Mesenchymal stem cell (in vitro differentiated cells and primary cell): ENCODE data around the gene RNF227.

Experiments
- DNase-seq: peaks from one replicate; pipeline ENCODE4 v3.0.0-alpha.2; 2013
- H2AFZ ChIP-seq: one replicate; pipeline ENCODE4 v1.6.1; 2013; ENCODE audit warnings: low read depth, mild to moderate bottlenecking, control low read depth, inconsistent platforms, low read length, moderate library complexity
- H2AK5ac ChIP-seq: 2 replicates; pipeline ENCODE4 v1.6.1; 2013; ENCODE audit warnings: low read length, moderate library complexity, mild to moderate bottlenecking, inconsistent platforms; ENCODE audit not compliant: severe bottlenecking
- H2BK120ac ChIP-seq: one replicate; pipeline ENCODE4 v1.6.1; 2013; ENCODE audit warnings: low read depth, mild to moderate bottlenecking, inconsistent platforms, low read length, moderate library complexity
- H2BK12ac ChIP-seq, 2 experiments: one replicate each; pipeline ENCODE4 v1.6.1; 2013; ENCODE audit warnings: inconsistent platforms in 2 of 2, low read length in 2 of 2, mild to moderate bottlenecking in 2 of 2, moderate library complexity in 2 of 2, control low read depth in 1 of 2
- H2BK15ac ChIP-seq: one replicate; pipeline ENCODE4 v1.6.1; 2013; ENCODE audit warnings: mild to moderate bottlenecking, low read depth, inconsistent platforms; ENCODE audit not compliant: poor library complexity, severe bottlenecking
- H2BK5ac ChIP-seq: 2 replicates; pipeline ENCODE4 v1.6.1; 2013; ENCODE audit warnings: low read depth, mild to moderate bottlenecking, low read length, control low read depth, inconsistent platforms; ENCODE audit not compliant: poor library complexity, severe bottlenecking
- H3K14ac ChIP-seq, 2 experiments: one replicate each; pipeline ENCODE4 v1.6.1; 2013; ENCODE audit warnings: inconsistent platforms in 2 of 2, low read length in 2 of 2, control low read depth in 1 of 2, mild to moderate bottlenecking in 1 of 2, moderate library complexity in 1 of 2
- H3K18ac ChIP-seq, 2 experiments: one replicate each; pipeline ENCODE4 v1.6.1; 2013; ENCODE audit warnings: inconsistent platforms in 2 of 2, low read length in 2 of 2, control low read depth in 1 of 2, low read depth in 1 of 2, mild to moderate bottlenecking in 1 of 2
- H3K23ac ChIP-seq, 2 experiments: one replicate each; pipeline ENCODE4 v1.6.1; 2013; ENCODE audit warnings: inconsistent platforms in 2 of 2, low read length in 2 of 2, mild to moderate bottlenecking in 2 of 2, moderate library complexity in 2 of 2, control low read depth in 1 of 2
- H3K27ac ChIP-seq: 2 replicates; pipeline ENCODE4 v1.5.1; 2013; ENCODE audit warnings: mild to moderate bottlenecking, moderate library complexity, low read length, control low read depth, inconsistent platforms; ENCODE audit not compliant: poor library complexity, severe bottlenecking
- H3K27me3 ChIP-seq, 2 experiments: 2 replicates each; pipeline versions ENCODE4 v1.6.1 to v1.7.0; 2013; ENCODE audit warnings: low read length in 2 of 2, mild to moderate bottlenecking in 2 of 2, moderate library complexity in 2 of 2, control low read depth in 1 of 2, inconsistent platforms in 1 of 2; ENCODE audit not compliant: control insufficient read depth in 1 of 2, insufficient read depth in 1 of 2
- H3K36me3 ChIP-seq, 2 experiments: 2 replicates each; pipeline versions ENCODE4 v1.6.1 to v1.7.0; 2013; ENCODE audit warnings: low read length in 2 of 2, control low read depth in 1 of 2, inconsistent platforms in 1 of 2, low read depth in 1 of 2, mild to moderate bottlenecking in 1 of 2; ENCODE audit not compliant: insufficient read depth in 2 of 2, control insufficient read depth in 1 of 2
- H3K4ac ChIP-seq, 2 experiments: one replicate each; pipeline ENCODE4 v1.6.1; 2013; ENCODE audit warnings: inconsistent platforms in 2 of 2, low read length in 2 of 2, mild to moderate bottlenecking in 2 of 2, moderate library complexity in 2 of 2, control low read depth in 1 of 2, low read depth in 1 of 2
- H3K4me1 ChIP-seq: 2 replicates; pipeline ENCODE4 v1.6.1; 2013; ENCODE audit warnings: low read depth, low read length, control low read depth; ENCODE audit not compliant: control insufficient read depth, insufficient read depth
- H3K4me2 ChIP-seq: 2 replicates; pipeline ENCODE4 v1.6.1; 2013; ENCODE audit warnings: low read length, mild to moderate bottlenecking, inconsistent platforms; ENCODE audit not compliant: poor library complexity, severe bottlenecking
- H3K4me3 ChIP-seq, 2 experiments: 2 replicates each; pipeline versions ENCODE4 v1.5.1 to v1.7.0; 2013; ENCODE audit warnings: low read length in 2 of 2, mild to moderate bottlenecking in 2 of 2, control low read depth in 1 of 2, low read depth in 1 of 2; ENCODE audit not compliant: insufficient read depth in 1 of 2
- H3K79me1 ChIP-seq: replicated peaks from 2 replicates; pipeline ENCODE4 v1.6.1; 2013; ENCODE audit warnings: mild to moderate bottlenecking, control low read depth, low read length, inconsistent platforms; ENCODE audit not compliant: poor library complexity, severe bottlenecking
- H3K9ac ChIP-seq: 2 replicates; pipeline ENCODE4 v1.7.0; 2013; ENCODE audit warnings: mild to moderate bottlenecking, low read length, moderate library complexity
- H3K9me3 ChIP-seq: 2 replicates; pipeline ENCODE4 v1.7.0; 2013; ENCODE audit warnings: mild to moderate bottlenecking, low read length; ENCODE audit not compliant: control insufficient read depth
- H4K8ac ChIP-seq: one replicate; pipeline ENCODE4 v1.6.1; 2013; ENCODE audit warnings: inconsistent platforms, mild to moderate bottlenecking, low read length, moderate library complexity
- H4K91ac ChIP-seq: one replicate; pipeline ENCODE4 v1.6.1; 2013; ENCODE audit warnings: mild to moderate bottlenecking, low read length, inconsistent platforms
- WGBS: methylation state at CpG from one replicate; pipeline ENCODE4 v1.1.7; 2013; ENCODE audit warnings: mixed read lengths; 5-methylcytosine and 5-hydroxymethylcytosine counted together

RNF227 gene

GRCh38 chr17:7930841-7931631, 14.9 kb upstream of the RNF227 start:
- H3K9me3 ChIP-seq: no peaks in the 10 kb centered on the region
- H4K91ac ChIP-seq: peak overlapping the region; percentile 59
- H2BK15ac ChIP-seq: no peak overlapping the region
- H3K23ac ChIP-seq: no peak overlapping the region
- H2AK5ac ChIP-seq: no peak overlapping the region
- H3K4me1 ChIP-seq: peaks cover 21% of the 10 kb centered on the region
- 45% methylated on average over 20 of the region's 20 CpGs for WGBS
- H3K4me3 ChIP-seq: peak overlapping the region; percentile 83 to 91
- H2BK120ac ChIP-seq: no peak overlapping the region
- no peak overlapping the region for H2BK12ac ChIP-seq
- no peak for DNase-seq
- H3K9ac ChIP-seq: peak overlapping the region; percentile 87
- peak overlapping the region in 1 of 2 experiments; percentile 92 for H3K18ac ChIP-seq
- peaks cover 18 to 19% of the 10 kb centered on the region in 2 experiments for H3K36me3 ChIP-seq
- H3K4ac ChIP-seq: peak overlapping the region; percentile 68 to 75
- no peaks in the 10 kb centered on the region for H3K27me3 ChIP-seq
- H3K79me1 ChIP-seq: peaks cover 33% of the 10 kb centered on the region
- no peak overlapping the region for H2BK5ac ChIP-seq
- H4K8ac ChIP-seq: peak overlapping the region; percentile 85
- peak overlapping the region in 1 of 2 experiments; percentile 31 for H3K14ac ChIP-seq
- H3K4me2 ChIP-seq: peak overlapping the region; percentile 85
- no peak overlapping the region for H3K27ac ChIP-seq
- H2AFZ ChIP-seq: peak overlapping the region; percentile 88

GRCh38 chr17:7929158-7930023, 13.3 kb upstream of the RNF227 start, which contains the start of gene KCNAB3:
Gene KCNAB3, minus strand, starts transcription at chr17:7929856. Its CDS starts 421 bp downstream, at chr17:7929435.
- no peak within 1 kb of the TSS for H2AFZ ChIP-seq
- no peak within 1 kb of the TSS for H3K14ac ChIP-seq
- H2BK5ac ChIP-seq: no peak within 1 kb of the TSS
- WGBS: 33% methylated on average over 62 of the region's 67 CpGs
- peak within 1 kb of the TSS; percentile 80 for H3K4me2 ChIP-seq
- peak within 1 kb of the TSS; percentile 37 to 83 for H3K4me3 ChIP-seq
- no peak within 1 kb of the TSS for H3K18ac ChIP-seq
- no peak within 1 kb of the TSS for H2BK12ac ChIP-seq
- peak within 1 kb of the TSS; percentile 4 for H2BK15ac ChIP-seq
- peaks cover 21% of the 10 kb centered on the region for H3K4me1 ChIP-seq
- no peak within 1 kb of the TSS for H2BK120ac ChIP-seq
- H2AK5ac ChIP-seq: no peak within 1 kb of the TSS
- no peaks in the 10 kb centered on the region for H3K9me3 ChIP-seq
- H4K8ac ChIP-seq: peak within 1 kb of the TSS; percentile 27
- H3K27ac ChIP-seq: no peak within 1 kb of the TSS
- H3K79me1 ChIP-seq: peaks cover 28% of the 10 kb centered on the region
- H4K91ac ChIP-seq: no peak within 1 kb of the TSS
- DNase-seq: peak; percentile 67
- no peak within 1 kb of the TSS for H3K23ac ChIP-seq
- H3K4ac ChIP-seq: no peak within 1 kb of the TSS
- H3K36me3 ChIP-seq: peaks cover 4 to 16% of the 10 kb centered on the region in 2 experiments
- peak within 1 kb of the TSS; percentile 87 for H3K9ac ChIP-seq
- H3K27me3 ChIP-seq: no peaks in the 10 kb centered on the region

- Histone ChIP-seq H2BK120ac (no peak overlapping the region), H3K4me1 (peaks cover 21% of the 10 kb centered on the region), H3K4me3 (no peak overlapping the region), H3K9ac (no peak overlapping the region), H3K14ac (no peak overlapping the region), H3K79me1 (peaks cover 17% of the 10 kb centered on the region), H3K27me3 (no peaks in the 10 kb centered on the region), H3K36me3 (peaks cover 0 to 16% of the 10 kb centered on the region in 2 experiments), H2BK15ac (no peak overlapping the region), H3K27ac (no peak overlapping the region), H3K23ac (no peak overlapping the region), H3K9me3 (no peaks in the 10 kb centered on the region), H2AFZ (no peak overlapping the region), H4K8ac (no peak overlapping the region), H3K4ac (no peak overlapping the region), H2BK5ac (no peak overlapping the region), H2BK12ac (no peak overlapping the region), H4K91ac (no peak overlapping the region), H2AK5ac (no peak overlapping the region), H3K4me2 (no peak overlapping the region), H3K18ac (no peak overlapping the region)
- DNase-seq: no peak
- 78% methylated on average over 3 of the region's 3 CpGs for WGBS
These were observed 11.5 kb upstream of the RNF227 start for GRCh38 chr17:7927596-7927995.
